ENCODE measurements around the gene ACER1.
"Not testable (repeated sequence)": the region's sequence is repeated elsewhere in the genome, so short reads cannot be mapped to it uniquely, and the experiment has no call there.

Gene ACER1

GRCh38 chr19:6286676-6287075 lies 46.7 kb downstream of the ACER1 start:
- DNase-seq: no peak

GRCh38 chr19:6282393-6282792 lies 51.0 kb downstream of the ACER1 start:
- DNase-seq: not testable (repeated sequence)

GRCh38 chr19:6279931-6280591 lies 53.4 kb downstream of the ACER1 start, which contains the start of gene MLLT1:
Gene MLLT1 (minus strand): TSS chr19:6279975. CDS start chr19:6279784, 191 bp downstream.
- DNase-seq: peak; percentile 98

DNA sequence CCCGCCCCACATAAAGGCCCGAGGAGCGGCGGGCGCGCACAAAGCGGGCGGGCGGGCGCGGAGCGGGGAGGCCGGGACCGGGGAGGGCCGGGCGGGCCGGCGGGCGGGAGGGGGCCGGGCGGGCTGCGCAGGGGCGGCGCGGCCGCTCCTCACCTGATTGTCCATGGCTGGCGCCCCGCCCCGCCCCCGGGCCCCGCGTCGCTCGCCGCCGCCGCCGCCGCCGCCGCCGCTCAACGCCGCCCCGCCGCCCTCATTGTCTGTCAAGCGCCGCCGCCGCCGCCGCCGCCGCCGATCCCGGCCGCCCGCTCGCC lies 53.8 kb downstream of the ACER1 start:
- no peak for DNase-seq

- no peak for DNase-seq
These were observed 54.4 kb downstream of the ACER1 start for GRCh38 chr19:6278740-6279619.

- DNase-seq: no peak
These were observed 55.4 kb downstream of the ACER1 start for GRCh38 chr19:6278051-6278450.

DNA sequence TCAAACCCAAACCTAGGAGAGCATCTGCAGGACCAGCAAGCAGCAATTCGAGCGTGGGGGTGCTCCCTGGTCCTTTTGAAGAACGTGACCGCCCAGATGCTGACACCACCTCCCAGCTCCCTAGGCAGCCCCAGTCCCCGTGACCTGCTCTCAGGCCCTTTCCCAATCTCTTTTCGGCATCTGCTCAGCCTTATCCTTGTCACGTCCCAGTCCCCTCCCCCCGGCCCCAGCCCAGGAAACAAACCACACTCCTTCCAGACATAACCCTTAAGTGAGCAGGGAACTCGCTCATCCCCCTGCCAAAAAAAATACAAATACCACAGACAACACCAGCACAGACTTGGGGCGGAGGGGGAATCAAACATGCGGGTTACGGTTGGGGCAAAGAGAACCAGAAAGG lies 57.0 kb downstream of the ACER1 start:
- no peak for DNase-seq

- DNase-seq: no peak
These were observed 58.2 kb downstream of the ACER1 start for GRCh38 chr19:6275170-6275744.

DNA sequence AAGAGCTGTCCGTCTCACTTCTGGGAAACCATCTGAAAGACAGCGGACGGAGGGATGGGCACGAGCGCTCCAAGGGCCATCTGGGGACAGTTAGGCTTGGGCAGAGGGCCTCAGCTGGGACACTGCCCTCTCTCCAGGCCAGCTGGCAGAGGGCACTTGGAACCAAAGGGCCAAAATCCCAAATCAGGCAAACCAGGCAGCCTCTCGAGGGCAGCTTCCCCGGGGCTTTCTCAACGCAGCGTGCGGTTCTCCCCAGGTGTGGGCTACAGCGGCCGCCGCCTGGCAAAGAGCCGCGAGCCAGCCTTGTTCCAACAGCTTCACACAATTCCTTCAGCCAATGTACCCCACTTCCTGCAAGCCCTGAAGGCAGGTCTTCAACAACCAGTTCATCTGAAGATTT lies 58.7 kb downstream of the ACER1 start:
- DNase-seq: no peak

DNA sequence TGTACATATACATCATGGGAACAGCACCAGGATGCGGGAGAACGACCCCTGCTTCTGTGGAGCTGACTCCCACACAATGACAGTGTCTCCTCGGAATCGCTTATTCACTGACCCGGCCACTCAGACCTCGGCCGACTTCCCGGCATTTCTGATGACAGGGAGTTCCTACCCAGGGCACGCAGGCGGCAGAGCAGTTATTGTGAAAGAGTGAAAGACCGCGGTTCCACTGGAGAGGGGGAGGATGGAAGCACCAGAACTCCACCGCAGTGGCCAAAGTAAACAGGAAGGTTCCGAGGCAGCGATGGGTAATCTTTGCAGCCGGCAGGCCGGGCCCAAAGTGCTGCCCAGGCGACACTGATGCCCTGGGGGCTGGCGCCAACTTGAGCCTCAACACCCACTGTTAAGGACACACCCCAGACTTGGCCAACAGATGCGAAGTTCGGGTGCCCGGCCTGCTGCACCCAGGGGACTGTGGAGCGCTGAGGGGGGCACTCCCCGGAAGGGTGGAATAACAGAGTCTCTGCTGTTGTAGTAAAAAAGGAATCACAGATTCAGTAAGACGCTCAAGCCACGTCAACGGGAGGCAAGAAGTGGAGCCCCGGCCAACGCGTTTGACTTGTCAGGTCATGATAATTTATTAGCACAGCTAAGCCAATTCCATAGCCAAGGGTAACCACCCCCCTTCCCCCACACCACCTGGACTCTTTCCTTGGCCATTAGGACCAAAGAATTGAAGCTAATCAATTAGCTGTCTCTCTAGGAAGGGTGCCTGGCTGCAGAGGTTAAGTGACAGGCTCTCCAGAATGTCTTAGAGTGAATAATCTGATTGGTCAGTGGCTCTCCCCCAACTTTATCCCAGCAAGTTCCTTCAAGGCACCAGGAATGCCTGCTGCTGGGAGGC lies 59.5 kb downstream of the ACER1 start:
- DNase-seq: peak; percentile 94

GRCh38 chr19:6272913-6273600 lies 60.4 kb downstream of the ACER1 start:
- no peak for DNase-seq

- DNase-seq: no peak
These were observed 61.0 kb downstream of the ACER1 start for GRCh38 chr19:6272411-6272791.

GRCh38 chr19:6271721-6272410 lies 61.5 kb downstream of the ACER1 start:
- DNase-seq: no peak

DNA sequence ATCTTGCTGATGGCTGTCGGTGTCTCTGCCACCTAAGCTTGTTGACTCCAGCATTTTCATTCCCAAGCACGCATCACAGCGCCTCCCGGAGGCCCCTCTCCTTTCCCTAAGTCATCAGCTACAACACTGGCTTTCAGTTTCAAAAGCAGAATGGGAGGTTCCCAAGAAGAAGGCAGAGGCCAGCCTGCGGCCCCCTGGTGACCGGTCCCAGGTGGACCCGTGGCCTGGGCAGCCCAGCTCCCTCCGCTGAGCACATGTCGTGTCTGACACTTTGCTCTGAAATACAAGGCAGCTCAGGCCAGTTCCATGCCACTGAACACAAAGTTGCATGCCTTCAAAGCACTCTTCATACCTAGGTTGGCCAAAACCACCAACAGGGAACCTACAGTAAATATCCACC lies 62.2 kb downstream of the ACER1 start:
- peak; percentile 31 for DNase-seq

DNA sequence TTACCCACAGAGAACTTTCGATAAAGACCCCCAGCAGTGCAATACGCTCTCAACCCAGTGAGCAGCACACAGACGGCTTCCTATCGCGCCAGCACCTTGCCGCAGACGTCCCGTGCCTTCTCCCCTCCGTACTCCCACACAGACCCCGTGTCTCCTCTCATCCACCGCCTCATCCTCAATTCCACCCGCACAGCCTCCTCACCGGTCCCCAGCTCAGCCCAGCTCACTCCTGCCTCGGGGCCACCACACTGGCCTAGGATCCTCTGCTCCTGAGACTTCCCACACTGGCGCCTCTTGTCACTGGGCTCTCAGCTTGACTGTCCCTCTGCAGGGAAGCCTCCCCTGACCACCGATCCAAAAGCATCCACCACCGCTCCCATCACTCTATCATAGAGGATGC lies 62.6 kb downstream of the ACER1 start:
- no peak for DNase-seq

- DNase-seq: no peak
These were observed 63.2 kb downstream of the ACER1 start for GRCh38 chr19:6270076-6270745.

- DNase-seq: no peak
These were observed 64.1 kb downstream of the ACER1 start for GRCh38 chr19:6269101-6269886.

DNA sequence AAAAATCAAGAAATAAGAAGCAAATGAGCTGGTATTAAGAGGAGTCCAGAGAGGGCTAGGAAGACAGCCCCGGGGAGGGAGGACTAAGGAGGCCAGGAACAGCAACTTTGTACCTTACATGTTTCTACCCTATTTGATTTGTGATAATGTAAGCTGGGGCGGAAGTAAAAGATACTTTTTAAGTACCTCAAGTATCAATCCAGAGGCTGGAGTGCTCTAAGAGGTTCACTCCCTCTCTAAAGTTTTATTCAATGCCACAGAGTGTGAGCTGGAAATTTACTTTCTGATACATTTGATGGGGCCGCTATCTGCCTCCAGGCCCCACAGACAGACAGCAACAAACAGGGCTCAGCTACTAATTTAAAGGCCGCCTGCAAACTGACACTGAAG lies 65.0 kb downstream of the ACER1 start:
- no peak for DNase-seq

GRCh38 chr19:6267552-6268381 lies 65.6 kb downstream of the ACER1 start:
- DNase-seq: no peak
